SK-N-SH treated with all-trans-retinoic acid at 6 μM for 48 hours (cell line): ENCODE measurements around the gene CEP68.

Experiments used
- ARNTL ChIP-seq: fragments of 450-650 bp; formaldehyde crosslinking; IDR thresholded peaks from 2 replicates; pipeline ENCODE4 v1.5.0; 2020; ENCODE audit warnings: low read depth, mild to moderate bottlenecking, moderate library complexity, borderline replicate concordance
- GLIS3 ChIP-seq: fragments of 250-450 bp; sonication (Bioruptor Pico); IDR thresholded peaks from 2 replicates; pipeline ENCODE4 v1.5.0; 2020; ENCODE audit warnings: mild to moderate bottlenecking, moderate library complexity
- ISL1 ChIP-seq: fragments of 250-450 bp; sonication (Bioruptor Pico); IDR thresholded peaks from 2 replicates; pipeline ENCODE4 v2.1.2; 2022; ENCODE audit warnings: mild to moderate bottlenecking, moderate library complexity
- PPARA ChIP-seq: fragments of 250-450 bp; sonication (Bioruptor Pico); IDR thresholded peaks from 2 replicates; pipeline ENCODE4 v1.5.0; 2020; ENCODE audit warnings: mild to moderate bottlenecking, borderline replicate concordance
- RARB ChIP-seq: fragments of 250-450 bp; sonication (Bioruptor Pico); IDR thresholded peaks from 2 replicates; pipeline ENCODE4 v1.8.0; 2021; ENCODE audit warnings: mild to moderate bottlenecking, moderate library complexity
- TCF4 ChIP-seq: fragments of 250-450 bp; sonication (Bioruptor Pico); IDR thresholded peaks from 2 replicates; pipeline ENCODE4 v1.8.0; 2021; ENCODE audit warnings: mild to moderate bottlenecking, moderate library complexity, borderline replicate concordance
- ZC3H10 ChIP-seq: fragments of 250-450 bp; sonication (Bioruptor Pico); IDR thresholded peaks from 2 replicates; pipeline ENCODE4 v1.5.1; 2021; ENCODE audit warnings: mild to moderate bottlenecking, moderate library complexity
- ZFP3 ChIP-seq: fragments of 250-450 bp; sonication (Bioruptor Pico); IDR thresholded peaks from 2 replicates; pipeline ENCODE4 v1.5.0; 2020; ENCODE audit warnings: mild to moderate bottlenecking, moderate library complexity
- ZNF565 ChIP-seq: fragments of 450-650 bp; formaldehyde crosslinking; conservative IDR thresholded peaks from 2 replicates; pipeline ENCODE4 v1.5.0; 2020; ENCODE audit warnings: low read depth, mild to moderate bottlenecking, moderate library complexity
- TF ChIP-seq, protein P1 (sequence below): fragments of 250-450 bp; sonication (Bioruptor Pico); IDR thresholded peaks from 2 replicates; pipeline ENCODE4 v1.5.0; 2020; ENCODE audit warnings: mild to moderate bottlenecking, moderate library complexity
- TF ChIP-seq, protein P2 (sequence below): fragments of 250-450 bp; sonication (Bioruptor Pico); IDR thresholded peaks from 2 replicates; pipeline ENCODE4 v1.8.0; 2020; ENCODE audit warnings: mild to moderate bottlenecking, moderate library complexity, borderline replicate concordance
- TF ChIP-seq, protein P3 (sequence below): fragments of 250-450 bp; sonication (Bioruptor Pico); IDR thresholded peaks from 2 replicates; pipeline ENCODE4 v1.5.1; 2021; ENCODE audit warnings: mild to moderate bottlenecking, moderate library complexity

DNA sequence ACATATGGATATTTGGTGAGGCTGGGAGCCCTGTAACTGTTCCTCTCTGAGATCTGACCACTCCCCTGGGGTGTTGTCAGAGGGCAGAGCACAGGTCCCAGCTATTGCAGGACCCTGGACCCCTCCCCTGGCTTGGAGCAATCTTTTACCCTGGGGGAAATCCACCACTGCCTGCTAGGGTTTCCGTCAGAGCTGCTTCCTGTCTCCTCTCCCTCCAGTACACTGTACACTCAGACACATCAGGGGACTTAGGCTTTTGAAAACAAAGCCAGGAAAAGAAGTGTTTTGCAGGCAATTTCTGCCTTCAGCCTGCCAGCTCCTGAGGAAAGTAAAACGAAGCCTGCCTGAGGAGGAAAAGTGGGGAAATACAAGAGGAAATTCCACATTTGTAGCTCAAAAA, 13.2 kb upstream of the CEP68 start:
- TF ChIP-seq ZFP3 (CRISPR knock-in tag) (no peak), ZC3H10 (CRISPR knock-in tag) (no peak), TCF4 (no peak), ISL1 (no peak), RARB (no peak), ZNF565 (no peak), ARNTL (CRISPR knock-in tag) (no peak), PPARA (CRISPR knock-in tag) (no peak), GLIS3 (CRISPR knock-in tag) (no peak)
- TF ChIP-seq, protein P1, sequence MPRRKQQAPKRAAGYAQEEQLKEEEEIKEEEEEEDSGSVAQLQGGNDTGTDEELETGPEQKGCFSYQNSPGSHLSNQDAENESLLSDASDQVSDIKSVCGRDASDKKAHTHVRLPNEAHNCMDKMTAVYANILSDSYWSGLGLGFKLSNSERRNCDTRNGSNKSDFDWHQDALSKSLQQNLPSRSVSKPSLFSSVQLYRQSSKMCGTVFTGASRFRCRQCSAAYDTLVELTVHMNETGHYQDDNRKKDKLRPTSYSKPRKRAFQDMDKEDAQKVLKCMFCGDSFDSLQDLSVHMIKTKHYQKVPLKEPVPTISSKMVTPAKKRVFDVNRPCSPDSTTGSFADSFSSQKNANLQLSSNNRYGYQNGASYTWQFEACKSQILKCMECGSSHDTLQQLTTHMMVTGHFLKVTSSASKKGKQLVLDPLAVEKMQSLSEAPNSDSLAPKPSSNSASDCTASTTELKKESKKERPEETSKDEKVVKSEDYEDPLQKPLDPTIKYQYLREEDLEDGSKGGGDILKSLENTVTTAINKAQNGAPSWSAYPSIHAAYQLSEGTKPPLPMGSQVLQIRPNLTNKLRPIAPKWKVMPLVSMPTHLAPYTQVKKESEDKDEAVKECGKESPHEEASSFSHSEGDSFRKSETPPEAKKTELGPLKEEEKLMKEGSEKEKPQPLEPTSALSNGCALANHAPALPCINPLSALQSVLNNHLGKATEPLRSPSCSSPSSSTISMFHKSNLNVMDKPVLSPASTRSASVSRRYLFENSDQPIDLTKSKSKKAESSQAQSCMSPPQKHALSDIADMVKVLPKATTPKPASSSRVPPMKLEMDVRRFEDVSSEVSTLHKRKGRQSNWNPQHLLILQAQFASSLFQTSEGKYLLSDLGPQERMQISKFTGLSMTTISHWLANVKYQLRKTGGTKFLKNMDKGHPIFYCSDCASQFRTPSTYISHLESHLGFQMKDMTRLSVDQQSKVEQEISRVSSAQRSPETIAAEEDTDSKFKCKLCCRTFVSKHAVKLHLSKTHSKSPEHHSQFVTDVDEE, result no peak
- TF ChIP-seq, protein P2, sequence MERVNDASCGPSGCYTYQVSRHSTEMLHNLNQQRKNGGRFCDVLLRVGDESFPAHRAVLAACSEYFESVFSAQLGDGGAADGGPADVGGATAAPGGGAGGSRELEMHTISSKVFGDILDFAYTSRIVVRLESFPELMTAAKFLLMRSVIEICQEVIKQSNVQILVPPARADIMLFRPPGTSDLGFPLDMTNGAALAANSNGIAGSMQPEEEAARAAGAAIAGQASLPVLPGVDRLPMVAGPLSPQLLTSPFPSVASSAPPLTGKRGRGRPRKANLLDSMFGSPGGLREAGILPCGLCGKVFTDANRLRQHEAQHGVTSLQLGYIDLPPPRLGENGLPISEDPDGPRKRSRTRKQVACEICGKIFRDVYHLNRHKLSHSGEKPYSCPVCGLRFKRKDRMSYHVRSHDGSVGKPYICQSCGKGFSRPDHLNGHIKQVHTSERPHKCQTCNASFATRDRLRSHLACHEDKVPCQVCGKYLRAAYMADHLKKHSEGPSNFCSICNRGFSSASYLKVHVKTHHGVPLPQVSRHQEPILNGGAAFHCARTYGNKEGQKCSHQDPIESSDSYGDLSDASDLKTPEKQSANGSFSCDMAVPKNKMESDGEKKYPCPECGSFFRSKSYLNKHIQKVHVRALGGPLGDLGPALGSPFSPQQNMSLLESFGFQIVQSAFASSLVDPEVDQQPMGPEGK, result no peak
- TF ChIP-seq, protein P3, sequence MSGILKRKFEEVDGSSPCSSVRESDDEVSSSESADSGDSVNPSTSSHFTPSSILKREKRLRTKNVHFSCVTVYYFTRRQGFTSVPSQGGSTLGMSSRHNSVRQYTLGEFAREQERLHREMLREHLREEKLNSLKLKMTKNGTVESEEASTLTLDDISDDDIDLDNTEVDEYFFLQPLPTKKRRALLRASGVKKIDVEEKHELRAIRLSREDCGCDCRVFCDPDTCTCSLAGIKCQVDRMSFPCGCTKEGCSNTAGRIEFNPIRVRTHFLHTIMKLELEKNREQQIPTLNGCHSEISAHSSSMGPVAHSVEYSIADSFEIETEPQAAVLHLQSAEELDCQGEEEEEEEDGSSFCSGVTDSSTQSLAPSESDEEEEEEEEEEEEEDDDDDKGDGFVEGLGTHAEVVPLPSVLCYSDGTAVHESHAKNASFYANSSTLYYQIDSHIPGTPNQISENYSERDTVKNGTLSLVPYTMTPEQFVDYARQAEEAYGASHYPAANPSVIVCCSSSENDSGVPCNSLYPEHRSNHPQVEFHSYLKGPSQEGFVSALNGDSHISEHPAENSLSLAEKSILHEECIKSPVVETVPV, result no peak
